Naive thymus-derived CD4-positive, alpha-beta T cell (primary cell): ENCODE measurements around the gene GRB10. TPM values are rescaled to one million over a fixed set of nuclear protein-coding genes. Genes with fewer than 3 reads are reported as not detected.
A peak's percentile ranks its signal among the peaks of the same experiment; 100 is the strongest.

Experiments used
- ATAC-seq: fragments of 150-1000 bp; cut with Tn5 transposase; 2 replicates; pipeline ENCODE4 v1.10.0; 2021; ENCODE audit warnings: mild to moderate bottlenecking, moderate library complexity
- CTCF ChIA-PET: fragments of 350-600 bp; sonication (Branson Sonifier 250); formaldehyde crosslinking; loops from one replicate; lab custom pipeline; 2021; ENCODE audit warnings: antibody characterized with exemption; lab: Charles Lee
- POLR2A ChIA-PET: fragments of 350-600 bp; sonication (Branson Sonifier 250); formaldehyde crosslinking; loops from one replicate; lab custom pipeline; 2021; ENCODE audit warnings: antibody characterized with exemption, inconsistent platforms; lab: Charles Lee
- DNase-seq, 9 donors: peaks; one replicate each; pipeline versions ENCODE4 v3.0.0 to v3.0.0-alpha.2; 2020 to 2022; ENCODE audit warnings: mixed read lengths in 1 of 9
- H3K27ac ChIP-seq: one replicate; pipeline ENCODE4 v1.7.0; 2013; ENCODE audit warnings: mild to moderate bottlenecking, low read depth, low read length, moderate library complexity
- H3K27me3 ChIP-seq, 2 donors: one replicate each; pipeline ENCODE4 v1.7.0; 2013; ENCODE audit warnings: low read length in 2 of 2, mild to moderate bottlenecking in 2 of 2, moderate library complexity in 2 of 2; ENCODE audit not compliant: control insufficient read depth in 2 of 2, insufficient read depth in 2 of 2
- H3K36me3 ChIP-seq, 3 experiments: 1 replicate in 2 of 3; 2 replicates in 1 of 3; pipeline ENCODE4 v1.7.0; 2013; ENCODE audit warnings: low read length in 3 of 3, mild to moderate bottlenecking in 3 of 3, moderate library complexity in 1 of 3; ENCODE audit not compliant: insufficient read depth in 3 of 3, control insufficient read depth in 2 of 3
- H3K4me1 ChIP-seq, 2 donors: one replicate each; pipeline ENCODE4 v1.7.0; 2013; ENCODE audit warnings: low read length in 2 of 2, mild to moderate bottlenecking in 2 of 2, moderate library complexity in 1 of 2; ENCODE audit not compliant: control insufficient read depth in 2 of 2, insufficient read depth in 2 of 2
- H3K4me3 ChIP-seq: 2 replicates; pipeline ENCODE4 v1.7.0; 2013; ENCODE audit warnings: mild to moderate bottlenecking, low read length
- H3K9me3 ChIP-seq, 3 experiments: 1 replicate in 2 of 3; 2 replicates in 1 of 3; pipeline ENCODE4 v1.7.0; 2013; ENCODE audit warnings: low read length in 3 of 3; ENCODE audit not compliant: control insufficient read depth in 2 of 3
- H3K27ac Mint-ChIP-seq, 9 donors: one replicate each; pipeline ENCODE4 v1.8.0; 2020 to 2022; ENCODE audit warnings: mixed read lengths in 9 of 9, mild to moderate bottlenecking in 8 of 9, moderate library complexity in 5 of 9, inconsistent platforms in 2 of 9
- H3K27me3 Mint-ChIP-seq, 5 donors: one replicate each; pipeline ENCODE4 v1.8.0; 2021 to 2022; ENCODE audit warnings: mixed read lengths in 5 of 5, mild to moderate bottlenecking in 1 of 5
- H3K36me3 Mint-ChIP-seq, 5 donors: one replicate each; pipeline ENCODE4 v1.8.0; 2020 to 2022; ENCODE audit warnings: mixed read lengths in 5 of 5, mild to moderate bottlenecking in 3 of 5, inconsistent platforms in 1 of 5
- H3K4me1 Mint-ChIP-seq, 7 donors: one replicate each; pipeline ENCODE4 v1.8.0; 2020 to 2022; ENCODE audit warnings: mixed read lengths in 7 of 7, mild to moderate bottlenecking in 3 of 7, inconsistent platforms in 1 of 7
- H3K4me3 Mint-ChIP-seq, 10 donors: one replicate each; pipeline ENCODE4 v1.8.0; 2020 to 2022; ENCODE audit warnings: mild to moderate bottlenecking in 10 of 10, mixed read lengths in 10 of 10, moderate library complexity in 6 of 10, inconsistent platforms in 2 of 10
- H3K9me3 Mint-ChIP-seq, 11 donors: one replicate each; pipeline ENCODE4 v1.8.0; 2020 to 2022; ENCODE audit warnings: mixed read lengths in 11 of 11, mild to moderate bottlenecking in 4 of 11, inconsistent platforms in 1 of 11, moderate library complexity in 1 of 11
- intact Hi-C, 2 donors: fragments of 100-400 bp; cut with micrococcal nuclease; formaldehyde crosslinking; loops; one replicate each; pipeline ENCODE4 v1.15.1; 2023
- polyA plus RNA-seq, 2 donors: library from polyadenylated mRNA; unstranded; fragments of 300-500 nt; fragmentation: Illumina TruSeq; gene quantifications; one replicate each; pipeline ENCODE4 v1.2.3, GENCODE V29; 2021
- total RNA-seq, 6 experiments: library from RNA in 5 of 6; stranded (reverse) in 5 of 6; gene quantifications; 1 replicate in 5 of 6; 2 replicates in 1 of 6; pipeline ENCODE4 v1.2.3 and lab custom pipeline; 2021 to 2026

Gene GRB10
- total and polyA plus RNA-seq, 7 experiments from 2014 or later: 2.6 to 10.6 (median 6.2) TPM

DNA sequence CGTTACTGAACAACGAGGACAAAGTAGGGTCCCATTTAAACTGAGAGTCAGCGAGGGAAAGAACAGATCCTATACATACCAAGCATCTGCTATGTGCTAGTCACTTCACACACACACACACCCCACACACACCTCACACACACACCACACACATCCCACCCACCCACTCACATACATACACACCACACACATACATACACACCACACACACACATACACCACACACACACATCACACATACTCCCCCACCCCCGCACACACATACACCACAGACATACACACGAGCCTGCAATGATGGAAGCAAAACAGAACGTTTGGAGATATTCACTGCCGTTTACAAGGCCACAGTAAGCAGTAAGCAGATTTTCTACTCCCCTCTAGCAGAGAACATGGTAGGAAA is 607 bp upstream of the GRB10 start:
- Histone ChIP-seq H3K4me3 (no peak overlapping the region), H3K4me1 (peaks cover 0 to 9% of the 10 kb centered on the region in 2 donors), H3K9me3 (no peaks in the 10 kb centered on the region), H3K27ac (no peak overlapping the region), H3K27me3 (no peaks in the 10 kb centered on the region), H3K36me3 (no peaks in the 10 kb centered on the region)
- Mint-ChIP-seq H3K36me3 (peaks cover 0 to 5% (median 2%) of the 10 kb centered on the region in 5 donors), H3K27me3 (peaks cover 16 to 57% (median 21%) of the 10 kb centered on the region in 5 donors), H3K4me3 (peak overlapping the region; percentile 55 to 89 (median 74)), H3K27ac (peak overlapping the region in 6 of 9 donors; percentile 38 to 83 (median 58)), H3K9me3 (peaks cover 0 to 13% (median 2%) of the 10 kb centered on the region in 11 donors), H3K4me1 (peaks cover 6 to 41% (median 31%) of the 10 kb centered on the region in 7 donors)
- no peak for DNase-seq
- POLR2A ChIA-PET: no interaction called here
- CTCF ChIA-PET: no interaction called here
- intact Hi-C loops: loop anchor here in 1 of 2 donors (5.0 kb wide), 2 partner anchors 171 to 379 kb away; no protein-coding TSS in a partner anchor
- no peak for ATAC-seq

DNA sequence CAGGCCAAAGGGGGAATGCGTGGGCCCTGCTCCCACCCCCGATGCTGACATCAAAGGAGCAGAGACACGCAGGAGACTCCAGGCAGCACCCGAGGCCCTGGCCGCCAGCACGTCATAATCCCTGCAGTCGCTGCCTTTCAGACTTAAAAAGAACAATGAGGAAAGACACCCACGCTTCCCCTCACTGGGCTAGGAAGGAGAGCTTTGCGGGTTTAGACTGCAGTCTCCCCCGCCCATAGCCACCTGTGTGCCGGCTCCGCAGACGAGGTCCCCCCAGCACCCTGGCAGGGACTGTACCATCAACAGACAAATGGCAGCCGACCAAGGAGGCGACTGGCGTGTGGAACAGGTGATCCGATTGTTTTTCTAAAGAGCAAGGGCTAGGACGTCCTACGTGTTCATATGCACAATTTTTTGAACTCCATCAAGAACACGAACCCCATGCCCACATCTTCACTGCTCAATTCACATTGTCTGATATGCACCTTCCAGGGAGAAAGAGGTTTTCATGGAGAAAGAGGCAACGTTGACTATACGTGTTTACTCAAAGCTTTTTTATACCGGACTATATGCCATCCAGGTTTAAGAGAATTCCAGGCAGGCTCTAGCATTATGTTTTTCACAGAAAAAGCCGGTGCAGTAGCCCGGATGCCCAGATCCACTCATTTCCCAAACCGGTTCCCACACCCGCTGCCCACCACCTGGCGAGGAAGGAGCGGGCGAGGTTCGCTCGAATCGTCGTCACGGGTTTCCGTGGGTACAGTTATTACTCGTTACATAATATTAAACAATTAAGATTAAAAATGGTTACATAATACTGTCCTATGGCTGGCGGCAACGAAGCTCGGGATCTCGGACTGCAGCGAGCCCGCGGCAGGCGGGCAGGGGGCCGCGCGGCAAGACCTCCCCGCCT is 1.1 kb downstream of the GRB10 start:
- Mint-ChIP-seq H3K4me1 (peaks cover 6 to 36% (median 26%) of the 10 kb centered on the region in 7 donors), H3K27me3 (peaks cover 12 to 46% (median 21%) of the 10 kb centered on the region in 5 donors), H3K36me3 (peaks cover 0 to 6% (median 0%) of the 10 kb centered on the region in 5 donors), H3K9me3 (peaks cover 0 to 4% (median 0%) of the 10 kb centered on the region in 11 donors), H3K4me3 (peak overlapping the region; percentile 65 to 88 (median 83)), H3K27ac (peak overlapping the region in 8 of 9 donors; percentile 67 to 95 (median 82))
- peak overlapping the region; percentile 48 for H3K4me3 ChIP-seq
- peak; percentile 13 to 70 (median 55) for DNase-seq
- intact Hi-C loops: loop anchor here (1.0 to 5.0 kb wide), 4 partner anchors 41 to 381 kb away; no protein-coding TSS in a partner anchor
- peaks cover 0 to 9% of the 10 kb centered on the region in 2 donors for H3K4me1 ChIP-seq
- no peaks in the 10 kb centered on the region for H3K36me3 ChIP-seq
- ChIA-PET POLR2A (no interaction called here), CTCF (no interaction called here)
- no peak overlapping the region for H3K27ac ChIP-seq
- no peaks in the 10 kb centered on the region for H3K9me3 ChIP-seq
- H3K27me3 ChIP-seq: no peaks in the 10 kb centered on the region
- ATAC-seq: peak; percentile 76

DNA sequence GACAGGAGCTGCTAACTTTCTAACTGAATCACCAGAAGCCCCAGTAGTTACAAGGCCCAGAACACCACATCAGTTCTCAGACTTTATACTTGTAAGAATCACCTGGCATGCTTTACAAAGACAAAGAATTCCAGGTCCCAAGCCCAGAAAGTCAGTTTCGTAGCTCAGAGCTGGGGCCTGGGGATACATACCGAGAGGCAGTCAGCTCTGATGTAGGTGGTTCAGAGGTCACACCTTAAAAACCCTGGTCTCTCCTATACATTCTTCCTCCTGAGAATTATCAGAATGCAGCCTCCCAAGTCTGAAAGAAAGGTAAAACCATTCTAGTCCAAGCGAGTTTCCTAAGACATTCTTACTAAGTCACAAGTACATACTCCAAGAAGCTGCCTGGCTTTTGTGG is 2.3 kb downstream of the GRB10 start:
- no peaks in the 10 kb centered on the region for H3K36me3 ChIP-seq
- no peaks in the 10 kb centered on the region for H3K9me3 ChIP-seq
- no peaks in the 10 kb centered on the region for H3K27me3 ChIP-seq
- Mint-ChIP-seq H3K27me3 (peaks cover 12 to 40% (median 21%) of the 10 kb centered on the region in 5 donors), H3K27ac (peak overlapping the region in 4 of 9 donors; percentile 13 to 94 (median 68)), H3K4me3 (peak overlapping the region in 6 of 10 donors; percentile 11 to 85 (median 80)), H3K9me3 (peaks cover 0 to 3% (median 0%) of the 10 kb centered on the region in 11 donors), H3K36me3 (peaks cover 0 to 6% (median 0%) of the 10 kb centered on the region in 5 donors), H3K4me1 (peaks cover 6 to 30% (median 26%) of the 10 kb centered on the region in 7 donors)
- CTCF ChIA-PET: no interaction called here
- intact Hi-C loops: loop anchor here (2.0 to 5.0 kb wide), 3 partner anchors 40 to 382 kb away; no protein-coding TSS in a partner anchor
- DNase-seq (no peak), ATAC-seq (no peak)
- POLR2A ChIA-PET: no interaction called here
- no peak overlapping the region for H3K27ac ChIP-seq
- H3K4me3 ChIP-seq: no peak overlapping the region
- peaks cover 0 to 9% of the 10 kb centered on the region in 2 donors for H3K4me1 ChIP-seq

DNA sequence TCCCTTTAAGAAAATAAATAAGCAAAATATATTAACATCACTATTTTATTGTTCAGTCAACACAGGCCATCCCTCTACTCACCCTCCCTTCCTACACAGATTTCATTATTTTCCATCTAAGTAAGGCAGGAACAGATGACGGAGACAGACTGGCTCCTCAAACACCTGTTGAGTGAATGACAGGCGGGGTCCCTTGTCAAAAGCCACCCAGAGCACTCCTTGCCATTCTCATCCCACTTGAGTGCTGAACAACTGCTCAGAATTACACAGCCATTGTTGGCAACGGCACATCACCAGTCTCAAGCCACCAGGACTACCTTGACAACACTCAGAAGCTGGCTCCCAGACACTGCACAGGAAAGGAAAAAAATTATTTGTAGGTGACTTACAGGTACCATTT is 3.3 kb downstream of the GRB10 start:
- no peaks in the 10 kb centered on the region for H3K36me3 ChIP-seq
- H3K9me3 ChIP-seq: no peaks in the 10 kb centered on the region
- ATAC-seq (no peak), DNase-seq (no peak)
- H3K4me1 ChIP-seq: peaks cover 0 to 9% of the 10 kb centered on the region in 2 donors
- H3K27ac Mint-ChIP-seq: peak overlapping the region in 1 of 9 donors; percentile 34
- POLR2A ChIA-PET: interaction anchor here (1.3 kb wide), 1 partner anchor 10 kb away, joined by 3 read pairs; no protein-coding TSS in a partner anchor
- no peak overlapping the region for H3K4me3 Mint-ChIP-seq
- CTCF ChIA-PET: no interaction called here
- H3K4me1 Mint-ChIP-seq: peaks cover 6 to 30% (median 26%) of the 10 kb centered on the region in 7 donors
- no peaks in the 10 kb centered on the region for H3K27me3 ChIP-seq
- H3K27ac ChIP-seq: no peak overlapping the region
- peaks cover 12 to 37% (median 16%) of the 10 kb centered on the region in 5 donors for H3K27me3 Mint-ChIP-seq
- H3K4me3 ChIP-seq: no peak overlapping the region
- intact Hi-C loops: no loop called here
- H3K36me3 Mint-ChIP-seq: peaks cover 0 to 6% (median 0%) of the 10 kb centered on the region in 5 donors
- H3K9me3 Mint-ChIP-seq: peaks cover 0 to 3% (median 0%) of the 10 kb centered on the region in 11 donors

DNA sequence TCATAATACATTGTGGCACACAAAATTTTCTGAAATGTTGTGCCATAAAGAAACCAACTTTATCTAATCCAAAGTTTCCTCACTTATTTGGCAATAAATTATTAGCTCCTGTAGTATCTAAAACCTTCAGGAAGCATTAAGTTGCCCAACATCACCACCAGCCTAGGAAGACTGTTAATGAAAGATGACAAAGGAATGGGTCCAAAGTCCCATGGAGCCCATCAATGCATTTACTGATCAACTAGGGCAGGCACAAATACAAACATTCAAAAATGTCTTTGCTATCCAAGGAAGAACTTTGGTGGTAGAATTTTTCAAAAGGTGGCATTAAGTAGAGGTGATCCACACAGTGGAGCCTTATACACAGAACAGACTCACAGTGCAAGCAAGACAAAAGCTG is 4.5 kb downstream of the GRB10 start:
- peaks cover 0 to 9% of the 10 kb centered on the region in 2 donors for H3K4me1 ChIP-seq
- Mint-ChIP-seq H3K27me3 (peaks cover 4 to 25% (median 7%) of the 10 kb centered on the region in 5 donors), H3K9me3 (peaks cover 0 to 3% (median 0%) of the 10 kb centered on the region in 11 donors), H3K4me3 (no peak overlapping the region), H3K27ac (no peak overlapping the region), H3K4me1 (peaks cover 4 to 21% (median 17%) of the 10 kb centered on the region in 7 donors), H3K36me3 (peaks cover 0 to 6% (median 0%) of the 10 kb centered on the region in 5 donors)
- H3K36me3 ChIP-seq: no peaks in the 10 kb centered on the region
- ChIA-PET CTCF (no interaction called here), POLR2A (interaction anchor here (1.3 kb wide), 1 partner anchor 12 kb away, joined by 3 read pairs; no protein-coding TSS in a partner anchor)
- no peak for DNase-seq
- intact Hi-C loops: no loop called here
- ATAC-seq: no peak
- no peaks in the 10 kb centered on the region for H3K27me3 ChIP-seq
- H3K9me3 ChIP-seq: no peaks in the 10 kb centered on the region
- H3K27ac ChIP-seq: no peak overlapping the region
- H3K4me3 ChIP-seq: no peak overlapping the region

DNA sequence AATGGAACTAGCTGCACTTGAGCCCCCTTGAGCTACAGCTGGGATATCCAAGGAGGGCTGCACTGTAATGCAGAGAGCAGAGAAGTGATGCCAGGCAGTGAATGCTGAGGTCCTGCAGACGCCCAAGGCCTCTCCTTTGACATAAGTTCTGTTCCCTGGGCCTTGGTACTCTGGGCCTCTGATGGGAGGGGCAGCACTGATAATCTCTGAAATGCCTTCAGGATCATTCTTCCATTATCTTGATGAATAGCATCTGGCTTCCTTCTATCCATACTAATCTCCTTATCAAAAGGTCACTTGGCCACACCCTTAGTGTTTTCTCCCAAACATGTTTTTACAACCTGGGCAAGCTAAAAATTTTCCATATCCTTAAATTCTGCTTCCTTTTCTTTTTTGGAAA is 6.9 kb downstream of the GRB10 start:
- Mint-ChIP-seq H3K4me3 (no peak overlapping the region), H3K27ac (no peak overlapping the region), H3K36me3 (peaks cover 0 to 6% (median 0%) of the 10 kb centered on the region in 5 donors), H3K4me1 (peaks cover 0 to 13% (median 5%) of the 10 kb centered on the region in 7 donors), H3K9me3 (peaks cover 0 to 9% (median 4%) of the 10 kb centered on the region in 11 donors), H3K27me3 (peaks cover 0 to 11% (median 4%) of the 10 kb centered on the region in 5 donors)
- no peaks in the 10 kb centered on the region for H3K36me3 ChIP-seq
- ChIA-PET POLR2A (no interaction called here), CTCF (no interaction called here)
- no peaks in the 10 kb centered on the region for H3K9me3 ChIP-seq
- no peak overlapping the region for H3K27ac ChIP-seq
- H3K4me1 ChIP-seq: no peaks in the 10 kb centered on the region
- no peak for DNase-seq
- intact Hi-C loops: no loop called here
- ATAC-seq: no peak
- H3K27me3 ChIP-seq: no peaks in the 10 kb centered on the region
- no peak overlapping the region for H3K4me3 ChIP-seq
